Activated naive CD4-positive, alpha-beta T cell treated with anti-CD3 and anti-CD28 coated beads, Interleukin-2, amount 50 U/mL, for 72 hours (primary cell): ENCODE measurements around the gene SRSF8. TPM values are rescaled to one million over a fixed set of nuclear protein-coding genes. Genes with fewer than 3 reads are reported as not detected.
A peak's percentile ranks its signal among the peaks of the same experiment; 100 is the strongest.
"Not testable (repeated sequence)": the region's sequence is repeated elsewhere in the genome, so short reads cannot be mapped to it uniquely, and the experiment has no call there.

Experiments used
- ATAC-seq, 2 donors: fragments of 150-1000 bp; cut with Tn5 transposase; 2 replicates each; pipeline ENCODE4 v1.10.0; 2021; ENCODE audit warnings: mild to moderate bottlenecking in 2 of 2, moderate library complexity in 2 of 2
- DNase-seq, 2 donors: peaks; one replicate each; pipeline ENCODE4 v3.0.0; 2021 to 2022; ENCODE audit warnings: low spot score in 2 of 2
- H3K27ac Mint-ChIP-seq, 2 donors: one replicate each; pipeline ENCODE4 v1.8.0; 2022; ENCODE audit warnings: mild to moderate bottlenecking in 2 of 2, mixed read lengths in 2 of 2
- H3K36me3 Mint-ChIP-seq, 2 donors: one replicate each; pipeline ENCODE4 v1.8.0; 2022; ENCODE audit warnings: mixed read lengths in 2 of 2
- H3K9me3 Mint-ChIP-seq, 2 donors: one replicate each; pipeline ENCODE4 v1.8.0; 2022; ENCODE audit warnings: mixed read lengths in 2 of 2
- total RNA-seq, 2 donors: library from RNA; stranded (reverse); gene quantifications; one replicate each; pipeline ENCODE4 v1.2.3, GENCODE V29; 2022

SRSF8 gene
- total RNA-seq, 2 donors from 2014 or later, result 19.5 to 25.4 TPM

- H3K27ac Mint-ChIP-seq, result peak overlapping the region in 1 of 2 donors; percentile 22
- no peak for ATAC-seq
These were observed 37.6 kb downstream of the SRSF8 start for GRCh38 chr11:95104121-95104830.

GRCh38 chr11:95104856-95105255, 38.1 kb downstream of the SRSF8 start:
- Mint-ChIP-seq H3K36me3 (peaks cover 3 to 17% of the 10 kb centered on the region in 2 donors), H3K27ac (no peak overlapping the region), H3K9me3 (no peaks in the 10 kb centered on the region)
- no peak for DNase-seq
- ATAC-seq, result no peak

More at GRCh38 chr11:95104121-95104830, 37.6 kb downstream of the SRSF8 start:
- peaks cover 0 to 12% of the 10 kb centered on the region in 2 donors for H3K36me3 Mint-ChIP-seq
- DNase-seq, result no peak
- H3K9me3 Mint-ChIP-seq, result no peaks in the 10 kb centered on the region

- no peak overlapping the region for H3K27ac Mint-ChIP-seq
- peaks cover 7% of the 10 kb centered on the region in 2 donors for H3K36me3 Mint-ChIP-seq
- H3K9me3 Mint-ChIP-seq, result no peaks in the 10 kb centered on the region
- ATAC-seq (no peak), DNase-seq (no peak)
These were observed 41.5 kb downstream of the SRSF8 start for GRCh38 chr11:95108159-95108611.

- no peak overlapping the region for H3K27ac Mint-ChIP-seq
- DNase-seq, result no peak
- H3K9me3 Mint-ChIP-seq, result no peaks in the 10 kb centered on the region
- H3K36me3 Mint-ChIP-seq, result peaks cover 7% of the 10 kb centered on the region in 2 donors
- ATAC-seq, result no peak
These were observed 42.2 kb downstream of the SRSF8 start for GRCh38 chr11:95108671-95109551.

- H3K9me3 Mint-ChIP-seq, H3K36me3 Mint-ChIP-seq, H3K27ac Mint-ChIP-seq, ATAC-seq, DNase-seq: not testable (repeated sequence)
These were observed 44.8 kb downstream of the SRSF8 start for GRCh38 chr11:95111471-95111870.

GRCh38 chr11:95111923-95112540, 45.3 kb downstream of the SRSF8 start:
- no peak overlapping the region for H3K27ac Mint-ChIP-seq
- peaks cover 7% of the 10 kb centered on the region in 2 donors for H3K36me3 Mint-ChIP-seq
- H3K9me3 Mint-ChIP-seq, result no peaks in the 10 kb centered on the region
- DNase-seq, result no peak
- ATAC-seq, result no peak

GRCh38 chr11:95115597-95115996, 48.9 kb downstream of the SRSF8 start:
- Mint-ChIP-seq H3K36me3 (peaks cover 0 to 6% of the 10 kb centered on the region in 2 donors), H3K9me3 (peaks cover 4 to 6% of the 10 kb centered on the region in 2 donors), H3K27ac (no peak overlapping the region)
- DNase-seq (no peak), ATAC-seq (no peak)

GRCh38 chr11:95119361-95120060, 52.8 kb downstream of the SRSF8 start:
- DNase-seq, result no peak
- peak; percentile 56 to 79 for ATAC-seq
- Mint-ChIP-seq H3K36me3 (peaks cover 0 to 6% of the 10 kb centered on the region in 2 donors), H3K9me3 (peaks cover 4 to 6% of the 10 kb centered on the region in 2 donors), H3K27ac (peak overlapping the region in 1 of 2 donors; percentile 72)

Other genes starting within 250 kb of the SRSF8 start
- 10 to 100 TPM; 83.0 to 85.9 TPM for gene CWC15, start 93.4 kb upstream of the SRSF8 start, total RNA-seq
- gene KDM4D, start 93.2 kb upstream of the SRSF8 start, total RNA-seq, result 1 to 10 TPM; 1.3 to 2.0 TPM
- under 1 TPM in 1 of 2 donors, not detected in 1; 0.09 TPM for gene KDM4E, start 41.7 kb upstream of the SRSF8 start, total RNA-seq
- not detected for gene KDM4F, start 17.5 kb upstream of the SRSF8 start, total RNA-seq
- gene ENDOD1, start 22.9 kb downstream of the SRSF8 start, total RNA-seq, result 10 to 100 TPM in 1 of 2 donors, 1 to 10 TPM in 1; 6.3 to 11.4 TPM
- 10 to 100 TPM; 20.5 to 26.9 TPM for gene SESN3, start 164.3 kb downstream of the SRSF8 start, total RNA-seq